GM12865 (cell line): ENCODE measurements around the gene KIF22.
A peak's percentile ranks its signal among the peaks of the same experiment; 100 is the strongest.

Experiments
- DNase-seq: peaks from one replicate; pipeline ENCODE4 v3.0.0; 2010; ENCODE audit warnings: low read depth
- H3K4me3 ChIP-seq: 2 replicates; pipeline ENCODE4 v1.5.1; 2011; ENCODE audit warnings: mild to moderate bottlenecking, low read depth, low read length, control low read depth
- TF ChIP-seq, protein P1 (sequence below): IDR thresholded peaks from 2 replicates; pipeline ENCODE4 v1.5.1; 2011; ENCODE audit warnings: low read length, control low read depth, low read depth, inconsistent platforms; ENCODE audit not compliant: insufficient read depth; ENCODE audit errors: missing control alignments

KIF22 gene

DNA sequence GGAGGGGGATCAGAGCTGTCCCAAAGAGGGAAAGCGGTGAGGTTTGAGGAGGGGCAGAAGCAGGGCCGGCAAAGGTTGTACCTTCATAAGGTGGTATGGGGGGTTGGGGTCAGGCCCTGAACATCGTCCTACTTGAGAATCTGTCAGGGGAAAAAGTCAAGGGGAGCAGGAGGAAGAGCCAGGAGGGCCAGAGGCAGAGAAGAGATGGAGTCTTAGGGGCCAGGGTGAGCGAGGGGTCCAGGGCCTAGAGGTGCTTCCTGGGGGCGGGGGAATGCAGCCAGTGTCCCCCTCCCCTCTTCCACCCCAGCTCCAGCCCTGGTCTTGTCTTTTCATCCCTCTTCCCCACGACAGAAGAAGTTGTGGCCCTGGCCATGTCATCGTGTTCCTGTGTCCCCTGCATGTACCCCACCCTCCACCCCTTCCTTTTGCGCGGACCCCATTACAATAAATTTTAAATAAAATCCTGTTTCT, 20.2 kb downstream of the KIF22 start:
- DNase-seq, result no peak
- H3K4me3 ChIP-seq, result peak overlapping the region; percentile 5; the same call in 1 of the 2 replicates
- TF ChIP-seq, protein P1, sequence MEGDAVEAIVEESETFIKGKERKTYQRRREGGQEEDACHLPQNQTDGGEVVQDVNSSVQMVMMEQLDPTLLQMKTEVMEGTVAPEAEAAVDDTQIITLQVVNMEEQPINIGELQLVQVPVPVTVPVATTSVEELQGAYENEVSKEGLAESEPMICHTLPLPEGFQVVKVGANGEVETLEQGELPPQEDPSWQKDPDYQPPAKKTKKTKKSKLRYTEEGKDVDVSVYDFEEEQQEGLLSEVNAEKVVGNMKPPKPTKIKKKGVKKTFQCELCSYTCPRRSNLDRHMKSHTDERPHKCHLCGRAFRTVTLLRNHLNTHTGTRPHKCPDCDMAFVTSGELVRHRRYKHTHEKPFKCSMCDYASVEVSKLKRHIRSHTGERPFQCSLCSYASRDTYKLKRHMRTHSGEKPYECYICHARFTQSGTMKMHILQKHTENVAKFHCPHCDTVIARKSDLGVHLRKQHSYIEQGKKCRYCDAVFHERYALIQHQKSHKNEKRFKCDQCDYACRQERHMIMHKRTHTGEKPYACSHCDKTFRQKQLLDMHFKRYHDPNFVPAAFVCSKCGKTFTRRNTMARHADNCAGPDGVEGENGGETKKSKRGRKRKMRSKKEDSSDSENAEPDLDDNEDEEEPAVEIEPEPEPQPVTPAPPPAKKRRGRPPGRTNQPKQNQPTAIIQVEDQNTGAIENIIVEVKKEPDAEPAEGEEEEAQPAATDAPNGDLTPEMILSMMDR, result no peak

DNA sequence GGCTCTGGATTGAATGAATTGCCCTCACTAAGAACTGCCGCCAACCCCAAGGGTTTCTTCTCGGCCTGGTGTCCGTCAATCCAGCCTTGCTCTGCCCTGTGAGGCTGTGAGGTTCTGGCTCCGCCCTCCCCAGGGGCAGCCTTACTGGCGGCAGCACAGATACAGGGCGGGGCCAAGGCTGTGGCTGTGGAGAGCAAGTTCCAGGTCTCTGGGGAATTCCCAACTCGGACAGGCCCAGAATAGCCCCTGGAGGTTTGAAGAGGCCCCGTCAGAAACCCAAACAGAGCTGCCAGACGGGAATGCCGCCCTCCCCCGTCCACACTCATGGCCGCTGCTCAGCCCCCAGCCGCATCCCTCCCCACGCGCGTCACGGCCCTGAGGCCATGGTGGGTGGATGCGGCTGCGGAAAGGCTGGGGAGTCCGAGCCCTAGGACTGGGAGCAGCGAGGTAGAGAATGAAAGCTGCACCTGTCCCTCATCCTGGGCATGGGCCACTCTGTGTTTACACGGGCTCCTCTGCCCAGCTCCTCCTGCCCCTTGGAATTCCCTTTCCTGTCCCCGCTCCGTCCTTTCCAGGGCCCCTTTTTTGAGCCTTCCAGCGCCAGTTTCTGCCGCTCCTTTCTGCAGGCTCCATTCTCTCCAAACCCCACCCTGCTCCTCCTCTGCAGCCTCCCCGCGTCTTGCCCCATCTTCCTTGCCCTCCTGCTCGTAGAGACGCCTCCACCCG, 20.8 kb downstream of the KIF22 start:
- peak overlapping the region; percentile 45 for H3K4me3 ChIP-seq
- TF ChIP-seq, protein P1, result no peak
- DNase-seq, result peak; percentile 95

DNA sequence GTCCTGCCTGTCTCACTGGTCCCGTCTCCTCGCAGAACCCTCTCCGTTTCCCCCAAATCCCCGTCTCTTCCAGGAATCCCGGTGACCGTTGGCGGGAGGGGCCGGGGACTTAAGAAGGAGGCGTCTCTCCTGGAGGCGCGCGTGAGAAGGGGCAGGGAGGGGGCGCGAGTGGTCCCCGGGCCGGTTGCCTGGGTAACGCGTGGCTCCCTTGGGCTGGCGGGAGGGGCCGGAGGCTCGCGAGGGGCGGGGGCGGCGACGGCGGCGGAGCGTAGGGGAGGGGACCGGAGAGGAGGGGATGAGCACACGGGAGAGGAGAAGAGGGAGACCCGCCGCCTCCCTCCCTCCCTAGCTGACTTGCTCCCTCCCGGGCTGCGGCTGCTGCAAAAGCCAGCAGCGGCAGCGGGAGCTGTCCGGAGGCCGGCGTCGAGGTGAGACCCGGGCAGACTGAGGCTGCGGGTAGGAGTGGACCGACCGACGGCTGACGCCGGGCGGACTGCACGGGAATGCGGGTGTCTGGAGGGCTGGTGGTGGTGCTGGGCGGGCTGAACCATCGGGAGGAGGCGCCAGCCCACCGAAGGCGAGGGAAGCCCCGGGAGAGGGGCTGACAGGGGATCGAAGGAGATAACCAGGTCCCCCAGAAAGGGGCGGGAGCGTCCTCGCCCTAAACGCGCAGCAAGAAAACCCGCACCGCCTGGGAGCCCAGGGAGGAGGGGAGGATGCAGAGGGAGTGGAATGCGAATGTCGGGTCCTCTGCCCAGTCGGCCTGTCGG, 21.5 kb downstream of the KIF22 start, which contains the start of gene PRRT2:
Gene PRRT2 (plus strand): TSS at position 298 of the 770 bp plus-strand sequence. CDS start 862 bp downstream, outside the sequence.
- peak within 1 kb of the TSS; percentile 45 for H3K4me3 ChIP-seq
- peak; percentile 38 for DNase-seq
- TF ChIP-seq, protein P1, result no peak

DNA sequence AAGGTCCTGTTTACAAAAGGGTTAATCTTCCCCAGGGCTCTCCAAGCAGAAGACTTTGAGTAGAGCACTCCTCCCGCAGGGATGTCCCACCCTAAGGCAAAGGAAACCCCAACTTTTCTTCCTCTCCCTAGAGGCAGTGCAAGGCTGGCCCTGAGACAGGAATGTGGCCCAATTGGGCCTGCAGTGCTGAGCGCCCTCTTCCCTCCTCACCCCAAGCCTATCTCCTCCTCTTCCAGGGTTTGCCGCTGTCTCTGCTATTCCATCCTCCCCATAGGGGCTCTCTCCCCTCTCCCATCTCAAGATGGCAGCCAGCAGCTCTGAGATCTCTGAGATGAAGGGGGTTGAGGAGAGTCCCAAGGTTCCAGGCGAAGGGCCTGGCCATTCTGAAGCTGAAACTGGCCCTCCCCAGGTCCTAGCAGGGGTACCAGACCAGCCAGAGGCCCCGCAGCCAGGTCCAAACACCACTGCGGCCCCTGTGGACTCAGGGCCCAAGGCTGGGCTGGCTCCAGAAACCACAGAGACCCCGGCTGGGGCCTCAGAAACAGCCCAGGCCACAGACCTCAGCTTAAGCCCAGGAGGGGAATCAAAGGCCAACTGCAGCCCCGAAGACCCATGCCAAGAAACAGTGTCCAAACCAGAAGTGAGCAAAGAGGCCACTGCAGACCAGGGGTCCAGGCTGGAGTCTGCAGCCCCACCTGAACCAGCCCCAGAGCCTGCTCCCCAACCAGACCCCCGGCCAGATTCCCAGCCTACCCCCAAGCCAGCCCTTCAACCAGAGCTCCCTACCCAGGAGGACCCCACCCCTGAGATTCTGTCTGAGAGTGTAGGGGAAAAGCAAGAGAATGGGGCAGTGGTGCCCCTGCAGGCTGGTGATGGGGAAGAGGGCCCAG, 22.4 kb downstream of the KIF22 start:
- TF ChIP-seq, protein P1, result no peak
- no peak overlapping the region for H3K4me3 ChIP-seq
- no peak for DNase-seq

DNA sequence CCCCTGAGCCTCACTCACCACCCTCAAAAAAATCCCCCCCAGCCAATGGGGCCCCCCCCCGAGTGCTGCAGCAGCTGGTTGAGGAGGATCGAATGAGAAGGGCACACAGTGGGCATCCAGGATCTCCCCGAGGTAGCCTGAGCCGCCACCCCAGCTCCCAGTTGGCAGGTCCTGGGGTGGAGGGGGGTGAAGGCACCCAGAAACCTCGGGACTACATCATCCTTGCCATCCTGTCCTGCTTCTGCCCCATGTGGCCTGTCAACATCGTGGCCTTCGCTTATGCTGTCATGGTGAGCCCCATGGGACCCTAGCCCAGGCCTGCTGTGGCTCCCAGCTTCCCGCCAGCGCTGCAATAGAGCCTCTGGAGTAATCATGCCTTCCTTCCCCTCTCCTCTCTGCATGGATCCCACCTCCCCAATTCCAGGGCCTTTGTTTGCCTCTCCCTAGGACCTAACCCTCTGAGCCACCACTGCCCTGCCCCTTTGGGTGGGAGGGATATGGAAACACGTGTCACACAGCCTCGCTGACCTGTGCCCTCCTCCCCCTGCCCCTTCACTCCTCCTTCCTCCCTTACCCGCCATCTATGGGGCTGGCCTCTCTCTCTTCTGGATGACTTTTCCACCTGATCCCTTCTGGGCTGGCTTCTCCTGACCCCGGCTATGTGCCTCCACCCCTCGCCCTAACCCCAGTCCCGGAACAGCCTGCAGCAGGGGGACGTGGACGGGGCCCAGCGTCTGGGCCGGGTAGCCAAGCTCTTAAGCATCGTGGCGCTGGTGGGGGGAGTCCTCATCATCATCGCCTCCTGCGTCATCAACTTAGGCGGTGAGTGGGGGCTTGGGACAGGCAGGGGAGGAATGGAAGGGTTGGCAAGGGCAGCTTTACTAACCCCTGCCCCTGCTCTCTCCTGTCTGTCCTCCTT, 23.4 kb downstream of the KIF22 start:
- TF ChIP-seq, protein P1, result no peak
- no peak for DNase-seq
- no peak overlapping the region for H3K4me3 ChIP-seq
